ENCODE measurements around the gene IGSF21.

Gene IGSF21

DNA sequence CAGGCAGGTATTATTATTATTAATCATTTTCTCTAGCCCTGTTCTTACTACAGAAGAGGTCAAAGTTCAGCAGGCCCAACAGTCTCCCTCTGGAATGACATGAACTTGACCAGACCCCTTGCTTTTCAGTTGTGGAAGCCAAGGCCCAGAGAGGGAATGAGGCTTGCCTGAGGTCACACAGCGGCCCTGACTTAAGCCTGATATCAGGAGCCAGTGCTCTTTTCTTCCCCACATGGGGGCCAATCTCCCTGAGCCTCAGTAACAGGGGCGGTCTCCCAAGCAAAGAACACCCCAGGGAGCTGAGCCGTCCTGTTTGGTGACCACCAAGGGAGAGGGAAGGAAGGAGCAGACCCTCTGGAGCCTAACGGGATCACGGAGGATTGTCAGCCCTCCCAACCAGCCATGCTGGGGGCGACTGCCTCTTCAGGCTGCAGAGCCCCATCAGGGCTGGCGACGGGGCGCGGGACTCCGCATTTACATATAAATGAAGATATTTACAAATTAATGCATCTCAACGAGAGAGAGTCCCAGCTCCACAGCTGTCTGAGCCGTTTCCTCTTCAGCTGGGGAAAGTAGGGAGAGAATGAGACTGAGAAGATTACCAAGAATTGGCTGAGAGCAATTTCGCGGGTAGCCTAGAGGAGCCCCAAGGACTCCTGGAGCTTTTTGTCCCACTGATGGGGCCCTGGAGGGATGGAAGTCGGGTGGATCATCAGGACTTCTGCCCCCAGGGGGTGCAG is 187.0 kb downstream of the IGSF21 start:
- TF ChIP-seq, protein P1, sequence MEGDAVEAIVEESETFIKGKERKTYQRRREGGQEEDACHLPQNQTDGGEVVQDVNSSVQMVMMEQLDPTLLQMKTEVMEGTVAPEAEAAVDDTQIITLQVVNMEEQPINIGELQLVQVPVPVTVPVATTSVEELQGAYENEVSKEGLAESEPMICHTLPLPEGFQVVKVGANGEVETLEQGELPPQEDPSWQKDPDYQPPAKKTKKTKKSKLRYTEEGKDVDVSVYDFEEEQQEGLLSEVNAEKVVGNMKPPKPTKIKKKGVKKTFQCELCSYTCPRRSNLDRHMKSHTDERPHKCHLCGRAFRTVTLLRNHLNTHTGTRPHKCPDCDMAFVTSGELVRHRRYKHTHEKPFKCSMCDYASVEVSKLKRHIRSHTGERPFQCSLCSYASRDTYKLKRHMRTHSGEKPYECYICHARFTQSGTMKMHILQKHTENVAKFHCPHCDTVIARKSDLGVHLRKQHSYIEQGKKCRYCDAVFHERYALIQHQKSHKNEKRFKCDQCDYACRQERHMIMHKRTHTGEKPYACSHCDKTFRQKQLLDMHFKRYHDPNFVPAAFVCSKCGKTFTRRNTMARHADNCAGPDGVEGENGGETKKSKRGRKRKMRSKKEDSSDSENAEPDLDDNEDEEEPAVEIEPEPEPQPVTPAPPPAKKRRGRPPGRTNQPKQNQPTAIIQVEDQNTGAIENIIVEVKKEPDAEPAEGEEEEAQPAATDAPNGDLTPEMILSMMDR (conservative IDR thresholded peaks at IDR 0.05; ENCODE audit: low read depth, low read length) = no peak
- Histone ChIP-seq H3K4me3 (IDR thresholded peaks at IDR 0.05; ENCODE audit: insufficient read depth, low read depth, low read length) (no peak overlapping the region), H3K36me3 (ENCODE audit: insufficient read depth) (no peaks in the 10 kb centered on the region), H3K4me1 (ENCODE audit: low read depth, poor library complexity, severe bottlenecking) (no peaks in the 10 kb centered on the region), H3K27ac (no peak overlapping the region), H3K27me3 (ENCODE audit: insufficient read depth, low read depth) (peaks cover 14% of the 10 kb centered on the region; the same call in 1 of the 2 replicates), H3K9ac (no peak overlapping the region), H3K4me2 (no peak overlapping the region), H3K79me2 (ENCODE audit: insufficient read depth, low read depth) (no peaks in the 10 kb centered on the region), H4K20me1 (ENCODE audit: insufficient read depth) (no peaks in the 10 kb centered on the region), H2AFZ (ENCODE audit: low read depth) (no peak overlapping the region)

DNA sequence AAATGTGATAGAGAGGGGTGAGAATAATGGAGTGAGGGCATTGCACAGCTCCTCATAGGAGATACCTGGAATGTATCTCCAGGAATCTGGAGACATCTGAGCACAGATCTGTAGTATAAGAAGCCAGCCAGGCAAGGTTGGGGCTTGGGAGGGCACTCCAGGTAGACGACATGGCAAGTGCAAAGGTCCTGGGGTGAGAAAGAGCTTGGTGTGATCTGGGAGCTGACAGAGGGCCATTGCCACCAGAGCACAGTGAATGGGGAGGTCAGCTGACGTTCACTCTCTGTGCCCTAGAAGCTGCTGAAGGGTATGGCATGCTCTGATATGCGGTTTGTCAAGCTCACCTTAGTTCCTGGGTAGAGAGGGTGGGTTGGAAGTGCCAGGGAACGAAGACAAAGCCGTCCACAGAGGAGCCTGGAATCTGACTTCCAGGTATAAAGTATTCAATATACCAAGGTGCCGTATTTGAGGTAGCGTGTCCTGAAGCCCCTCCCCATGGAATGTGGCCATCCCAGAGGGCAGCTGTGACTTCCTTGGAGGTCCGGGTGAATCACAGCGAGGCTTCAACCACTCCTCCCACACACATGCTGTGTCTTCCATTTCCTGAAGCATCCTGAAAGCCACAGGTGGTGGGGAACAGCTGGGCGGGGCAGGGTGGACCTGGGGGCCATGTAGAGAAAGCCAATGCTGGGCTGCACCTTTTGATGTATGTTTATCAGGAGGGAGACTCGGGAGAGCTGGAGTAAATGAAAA is 190.5 kb downstream of the IGSF21 start:
- Histone ChIP-seq H3K4me3 (IDR thresholded peaks at IDR 0.05; ENCODE audit: insufficient read depth, low read depth, low read length) (no peak overlapping the region), H3K9ac (no peak overlapping the region), H3K4me2 (no peak overlapping the region), H3K36me3 (ENCODE audit: insufficient read depth) (no peaks in the 10 kb centered on the region), H3K27me3 (ENCODE audit: insufficient read depth, low read depth) (peaks cover 12% of the 10 kb centered on the region; the same call in 1 of the 2 replicates), H4K20me1 (ENCODE audit: insufficient read depth) (no peaks in the 10 kb centered on the region), H2AFZ (ENCODE audit: low read depth) (no peak overlapping the region), H3K27ac (no peak overlapping the region), H3K4me1 (ENCODE audit: low read depth, poor library complexity, severe bottlenecking) (no peaks in the 10 kb centered on the region), H3K79me2 (ENCODE audit: insufficient read depth, low read depth) (no peaks in the 10 kb centered on the region)
- TF ChIP-seq, protein P1 (conservative IDR thresholded peaks at IDR 0.05; ENCODE audit: low read depth, low read length) = no peak

DNA sequence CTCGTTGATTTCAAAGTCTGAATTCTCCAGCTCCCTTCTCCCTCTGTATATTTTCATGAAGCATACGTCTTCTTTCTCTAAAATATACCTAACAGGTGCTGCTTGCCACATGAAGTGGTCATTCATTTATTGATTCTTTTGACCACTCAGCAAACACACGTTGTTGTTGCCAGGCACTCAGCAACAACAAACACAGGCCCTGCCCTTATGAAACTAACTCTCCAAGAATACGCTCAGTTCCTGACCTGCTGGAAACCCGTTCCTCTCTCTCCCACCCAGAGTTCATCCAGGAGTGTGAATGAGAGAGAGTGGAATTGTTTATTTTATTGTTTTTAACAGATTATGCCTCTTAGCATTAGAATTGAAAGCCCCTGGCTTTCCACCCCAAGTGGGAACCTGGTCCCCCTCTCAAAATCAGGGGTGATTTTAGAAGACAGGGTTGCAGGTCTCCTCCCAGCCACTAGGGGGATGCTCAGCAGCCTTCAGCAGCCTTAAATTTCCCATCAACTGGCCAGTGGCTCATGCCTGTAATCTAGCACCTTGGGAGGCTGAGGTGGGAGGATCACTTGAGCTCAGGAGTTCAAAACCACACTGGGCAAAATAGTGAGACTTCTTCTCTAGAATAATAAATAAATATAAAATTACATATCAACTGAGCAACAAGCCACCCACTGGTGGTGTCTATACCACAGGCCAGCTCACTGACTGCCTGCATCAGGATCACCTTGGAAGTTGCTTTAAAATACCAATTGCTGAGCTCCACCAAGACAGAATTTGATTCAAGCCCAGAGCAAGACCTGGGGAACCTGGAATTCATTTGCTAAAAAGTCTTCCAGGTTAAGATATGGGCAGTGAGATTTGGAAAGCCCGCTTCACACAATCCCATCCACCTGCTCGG is 192.1 kb downstream of the IGSF21 start:
- H4K20me1 ChIP-seq (ENCODE audit: insufficient read depth) = no peaks in the 10 kb centered on the region
- no peak overlapping the region for H3K4me3 ChIP-seq (IDR thresholded peaks at IDR 0.05; ENCODE audit: insufficient read depth, low read depth, low read length)
- peaks cover 5% of the 10 kb centered on the region; the same call in 1 of the 2 replicates for H3K27me3 ChIP-seq (ENCODE audit: insufficient read depth, low read depth)
- no peak overlapping the region for H3K4me2 ChIP-seq
- H3K79me2 ChIP-seq (ENCODE audit: insufficient read depth, low read depth) = no peaks in the 10 kb centered on the region
- no peak overlapping the region for H2AFZ ChIP-seq (ENCODE audit: low read depth)
- TF ChIP-seq, protein P1 (conservative IDR thresholded peaks at IDR 0.05; ENCODE audit: low read depth, low read length) = peak; percentile 62
- no peak overlapping the region for H3K9ac ChIP-seq
- H3K27ac ChIP-seq = no peak overlapping the region
- no peaks in the 10 kb centered on the region for H3K36me3 ChIP-seq (ENCODE audit: insufficient read depth)
- no peaks in the 10 kb centered on the region for H3K4me1 ChIP-seq (ENCODE audit: low read depth, poor library complexity, severe bottlenecking)

GRCh38 chr1:18300376-18300775 is 192.8 kb downstream of the IGSF21 start:
- Histone ChIP-seq H3K4me1 (ENCODE audit: low read depth, poor library complexity, severe bottlenecking) (no peaks in the 10 kb centered on the region), H3K36me3 (ENCODE audit: insufficient read depth) (no peaks in the 10 kb centered on the region), H3K4me2 (no peak overlapping the region), H2AFZ (ENCODE audit: low read depth) (no peak overlapping the region), H3K27me3 (ENCODE audit: insufficient read depth, low read depth) (peaks cover 3% of the 10 kb centered on the region; the same call in 1 of the 2 replicates), H3K4me3 (IDR thresholded peaks at IDR 0.05; ENCODE audit: insufficient read depth, low read depth, low read length) (no peak overlapping the region), H3K27ac (no peak overlapping the region), H4K20me1 (ENCODE audit: insufficient read depth) (no peaks in the 10 kb centered on the region), H3K79me2 (ENCODE audit: insufficient read depth, low read depth) (no peaks in the 10 kb centered on the region), H3K9ac (no peak overlapping the region)
- TF ChIP-seq, protein P1 (conservative IDR thresholded peaks at IDR 0.05; ENCODE audit: low read depth, low read length) = no peak
